Measurements from ENCODE around the gene GALNT5.
A peak's percentile ranks its signal among the peaks of the same experiment; 100 is the strongest.

Gene GALNT5

GRCh38 chr2:157321466-157321865 is 64.0 kb downstream of the GALNT5 start:
- no peaks in the 10 kb centered on the region for H3K27me3 ChIP-seq
- H3K36me3 ChIP-seq, result no peaks in the 10 kb centered on the region
- no peak for TF ChIP-seq Cebpa-rat (IDR thresholded peaks at IDR 0.05)
- no peaks in the 10 kb centered on the region for H3K4me1 ChIP-seq
- no peak overlapping the region for H3K4me3 ChIP-seq
- no peak overlapping the region for H3K9ac ChIP-seq
- H4K20me1 ChIP-seq, result no peaks in the 10 kb centered on the region
- no peak overlapping the region for H3K27ac ChIP-seq
- no peaks in the 10 kb centered on the region for H3K9me3 ChIP-seq
- H3K4me2 ChIP-seq, result no peak overlapping the region

GRCh38 chr2:157322432-157322831 is 64.9 kb downstream of the GALNT5 start:
- TF ChIP-seq Cebpa-rat (IDR thresholded peaks at IDR 0.05), result no peak
- Histone ChIP-seq H3K4me2 (no peak overlapping the region), H3K4me3 (no peak overlapping the region), H3K4me1 (peaks cover 4% of the 10 kb centered on the region; the same call in 1 of the 2 replicates), H3K27ac (no peak overlapping the region), H3K27me3 (no peaks in the 10 kb centered on the region), H3K36me3 (no peaks in the 10 kb centered on the region), H4K20me1 (no peaks in the 10 kb centered on the region), H3K9ac (no peak overlapping the region), H3K9me3 (no peaks in the 10 kb centered on the region)

GRCh38 chr2:157324331-157324843 is 66.9 kb downstream of the GALNT5 start:
- H3K4me3 ChIP-seq, result no peak overlapping the region
- H3K4me2 ChIP-seq, result no peak overlapping the region
- peaks cover 17% of the 10 kb centered on the region for H3K4me1 ChIP-seq
- no peaks in the 10 kb centered on the region for H3K36me3 ChIP-seq
- no peaks in the 10 kb centered on the region for H3K27me3 ChIP-seq
- H3K9me3 ChIP-seq, result no peaks in the 10 kb centered on the region
- H3K27ac ChIP-seq, result no peak overlapping the region
- TF ChIP-seq Cebpa-rat (IDR thresholded peaks at IDR 0.05), result no peak
- H4K20me1 ChIP-seq, result no peaks in the 10 kb centered on the region
- H3K9ac ChIP-seq, result no peak overlapping the region

- peaks cover 17% of the 10 kb centered on the region for H3K4me1 ChIP-seq
- no peak within 1 kb of the TSS for H3K9ac ChIP-seq
- H3K36me3 ChIP-seq, result no peaks in the 10 kb centered on the region
- H4K20me1 ChIP-seq, result no peaks in the 10 kb centered on the region
- no peak within 1 kb of the TSS for H3K4me2 ChIP-seq
- H3K27ac ChIP-seq, result no peak within 1 kb of the TSS
- H3K4me3 ChIP-seq, result no peak within 1 kb of the TSS
- no peaks in the 10 kb centered on the region for H3K27me3 ChIP-seq
- TF ChIP-seq Cebpa-rat (IDR thresholded peaks at IDR 0.05), result no peak
- no peaks in the 10 kb centered on the region for H3K9me3 ChIP-seq
Measured at GRCh38 chr2:157325786-157326185, 68.3 kb downstream of the GALNT5 start, which contains the start of gene ERMN. Gene ERMN (minus strand): TSS chr2:157325824. CDS start chr2:157325642, 182 bp downstream.

GRCh38 chr2:157326698-157327097 is 69.2 kb downstream of the GALNT5 start:
- no peak overlapping the region for H3K9ac ChIP-seq
- no peaks in the 10 kb centered on the region for H3K36me3 ChIP-seq
- H3K27ac ChIP-seq, result no peak overlapping the region
- TF ChIP-seq Cebpa-rat (IDR thresholded peaks at IDR 0.05), result no peak
- H3K4me3 ChIP-seq, result no peak overlapping the region
- H4K20me1 ChIP-seq, result no peaks in the 10 kb centered on the region
- no peaks in the 10 kb centered on the region for H3K27me3 ChIP-seq
- peaks cover 17% of the 10 kb centered on the region for H3K4me1 ChIP-seq
- no peaks in the 10 kb centered on the region for H3K9me3 ChIP-seq
- no peak overlapping the region for H3K4me2 ChIP-seq

GRCh38 chr2:157327200-157327599 is 69.7 kb downstream of the GALNT5 start:
- Histone ChIP-seq H3K36me3 (no peaks in the 10 kb centered on the region), H3K4me2 (no peak overlapping the region), H3K9me3 (no peaks in the 10 kb centered on the region), H3K4me1 (peaks cover 17% of the 10 kb centered on the region), H3K27me3 (no peaks in the 10 kb centered on the region), H3K4me3 (no peak overlapping the region), H3K27ac (no peak overlapping the region), H3K9ac (no peak overlapping the region), H4K20me1 (no peaks in the 10 kb centered on the region)
- TF ChIP-seq Cebpa-rat (IDR thresholded peaks at IDR 0.05), result no peak

GRCh38 chr2:157327621-157328500 is 70.4 kb downstream of the GALNT5 start:
- Histone ChIP-seq H3K9me3 (no peaks in the 10 kb centered on the region), H3K36me3 (no peaks in the 10 kb centered on the region), H3K9ac (no peak overlapping the region), H4K20me1 (no peaks in the 10 kb centered on the region), H3K27ac (no peak overlapping the region), H3K4me2 (peak overlapping the region; percentile 53), H3K4me1 (peaks cover 17% of the 10 kb centered on the region), H3K27me3 (no peaks in the 10 kb centered on the region), H3K4me3 (no peak overlapping the region)
- no peak for TF ChIP-seq Cebpa-rat (IDR thresholded peaks at IDR 0.05)

GRCh38 chr2:157329524-157329923 is 72.0 kb downstream of the GALNT5 start:
- Histone ChIP-seq H3K27ac (no peak overlapping the region), H3K9ac (no peak overlapping the region), H3K9me3 (no peaks in the 10 kb centered on the region), H3K4me1 (peaks cover 17% of the 10 kb centered on the region), H3K4me3 (no peak overlapping the region), H3K36me3 (no peaks in the 10 kb centered on the region), H3K4me2 (no peak overlapping the region), H3K27me3 (no peaks in the 10 kb centered on the region), H4K20me1 (no peaks in the 10 kb centered on the region)
- no peak for TF ChIP-seq Cebpa-rat (IDR thresholded peaks at IDR 0.05)

GRCh38 chr2:157333304-157334047 is 76.0 kb downstream of the GALNT5 start:
- H3K36me3 ChIP-seq, result no peaks in the 10 kb centered on the region
- no peak overlapping the region for H3K9ac ChIP-seq
- TF ChIP-seq Cebpa-rat (IDR thresholded peaks at IDR 0.05), result no peak
- no peak overlapping the region for H3K27ac ChIP-seq
- no peak overlapping the region for H3K4me2 ChIP-seq
- H3K27me3 ChIP-seq, result no peaks in the 10 kb centered on the region
- no peaks in the 10 kb centered on the region for H4K20me1 ChIP-seq
- no peak overlapping the region for H3K4me3 ChIP-seq
- peaks cover 3% of the 10 kb centered on the region for H3K4me1 ChIP-seq
- H3K9me3 ChIP-seq, result no peaks in the 10 kb centered on the region

GRCh38 chr2:157334335-157334734 is 76.8 kb downstream of the GALNT5 start:
- no peaks in the 10 kb centered on the region for H3K9me3 ChIP-seq
- no peak overlapping the region for H3K9ac ChIP-seq
- H3K4me3 ChIP-seq, result no peak overlapping the region
- no peaks in the 10 kb centered on the region for H3K36me3 ChIP-seq
- no peaks in the 10 kb centered on the region for H3K27me3 ChIP-seq
- no peaks in the 10 kb centered on the region for H4K20me1 ChIP-seq
- no peak for TF ChIP-seq Cebpa-rat (IDR thresholded peaks at IDR 0.05)
- no peaks in the 10 kb centered on the region for H3K4me1 ChIP-seq
- no peak overlapping the region for H3K4me2 ChIP-seq
- H3K27ac ChIP-seq, result no peak overlapping the region

All from BLaER1 (cell line).